Natural killer cell treated with Interleukin-12 subunit alpha and Interleukin-12 subunit beta and Interleukin-15 and Interleukin-18, amount 100 ng/mL, for 72 hours (primary cell): ENCODE measurements around the gene CFAP210. TPM values are rescaled to one million over a fixed set of nuclear protein-coding genes. Genes with fewer than 3 reads are reported as not detected.
"Not testable (repeated sequence)": the region's sequence is repeated elsewhere in the genome, so short reads cannot be mapped to it uniquely, and the experiment has no call there.

Experiments
- ATAC-seq, 2 donors: fragments of 150-1000 bp; cut with Tn5 transposase in 1 of 2; sonication (Bioruptor Pico), chemical (Tn5 transposase) in 1 of 2; 2 replicates each; pipeline ENCODE4 v1.10.0; 2021
- DNase-seq: peaks from one replicate; pipeline ENCODE4 v3.0.0; 2022; ENCODE audit warnings: low spot score
- H3K27ac Mint-ChIP-seq, 2 donors: 1 replicate in 1 of 2; 2 replicates in 1 of 2; pipeline ENCODE4 v1.8.0; 2022; ENCODE audit warnings: mixed read lengths in 2 of 2, mild to moderate bottlenecking in 1 of 2, moderate library complexity in 1 of 2
- H3K27me3 Mint-ChIP-seq, 2 donors: 1 replicate in 1 of 2; 2 replicates in 1 of 2; pipeline ENCODE4 v1.8.0; 2022; ENCODE audit warnings: mixed read lengths in 2 of 2
- H3K36me3 Mint-ChIP-seq: one replicate; pipeline ENCODE4 v1.8.0; 2022; ENCODE audit warnings: mixed read lengths
- H3K4me1 Mint-ChIP-seq, 2 donors: 1 replicate in 1 of 2; 2 replicates in 1 of 2; pipeline ENCODE4 v1.8.0; 2022; ENCODE audit warnings: low read depth in 2 of 2, mixed read lengths in 2 of 2, mild to moderate bottlenecking in 1 of 2
- H3K4me3 Mint-ChIP-seq: one replicate; pipeline ENCODE4 v1.8.0; 2022; ENCODE audit warnings: mixed read lengths
- H3K9me3 Mint-ChIP-seq: 2 replicates; pipeline ENCODE4 v1.8.0; 2022; ENCODE audit warnings: mixed read lengths
- total RNA-seq, 2 donors: library from RNA; stranded (reverse); gene quantifications; one replicate each; pipeline ENCODE4 v1.2.3, GENCODE V29; 2022

CFAP210 gene
- total RNA-seq, 2 donors from 2014 or later: 0.12 to 0.59 TPM

- no peak overlapping the region for H3K27ac Mint-ChIP-seq
- no peaks in the 10 kb centered on the region for H3K27me3 Mint-ChIP-seq
- no peaks in the 10 kb centered on the region for H3K9me3 Mint-ChIP-seq
- H3K36me3 Mint-ChIP-seq: peaks cover 6% of the 10 kb centered on the region
- ATAC-seq (no peak), DNase-seq (no peak)
- no peak overlapping the region for H3K4me3 Mint-ChIP-seq
- H3K4me1 Mint-ChIP-seq: no peaks in the 10 kb centered on the region
These were observed 10.0 kb upstream of the CFAP210 start for GRCh38 chr2:169704160-169704708.

- H3K27me3 Mint-ChIP-seq: no peaks in the 10 kb centered on the region
- peaks cover 6% of the 10 kb centered on the region for H3K36me3 Mint-ChIP-seq
- no peak overlapping the region for H3K27ac Mint-ChIP-seq
- H3K4me1 Mint-ChIP-seq: no peaks in the 10 kb centered on the region
- DNase-seq: no peak
- no peak for ATAC-seq
- no peaks in the 10 kb centered on the region for H3K9me3 Mint-ChIP-seq
- H3K4me3 Mint-ChIP-seq: no peak overlapping the region
These were observed 8.8 kb upstream of the CFAP210 start for GRCh38 chr2:169702996-169703395.

- not testable (repeated sequence) for DNase-seq, H3K27ac Mint-ChIP-seq, ATAC-seq, H3K9me3 Mint-ChIP-seq, H3K4me3 Mint-ChIP-seq, H3K4me1 Mint-ChIP-seq, H3K27me3 Mint-ChIP-seq, H3K36me3 Mint-ChIP-seq
These were observed 5.0 kb upstream of the CFAP210 start for GRCh38 chr2:169699173-169699572.

- Mint-ChIP-seq H3K4me3 (no peak overlapping the region), H3K36me3 (peaks cover 11% of the 10 kb centered on the region), H3K9me3 (no peaks in the 10 kb centered on the region), H3K4me1 (peaks cover 6 to 19% of the 10 kb centered on the region in 2 donors), H3K27ac (no peak overlapping the region), H3K27me3 (peaks cover 6 to 12% of the 10 kb centered on the region in 2 donors)
- DNase-seq: no peak
- ATAC-seq: no peak
These were observed 2.2 kb upstream of the CFAP210 start for GRCh38 chr2:169696381-169696780.

- Mint-ChIP-seq H3K27me3 (peaks cover 14 to 17% of the 10 kb centered on the region in 2 donors), H3K4me3 (peak overlapping the region; percentile 99), H3K4me1 (peaks cover 6 to 19% of the 10 kb centered on the region in 2 donors), H3K9me3 (no peaks in the 10 kb centered on the region), H3K27ac (peak overlapping the region; percentile 89 to 94), H3K36me3 (peaks cover 17% of the 10 kb centered on the region)
- ATAC-seq: no peak
- DNase-seq: no peak
These were observed 672 bp upstream of the CFAP210 start for GRCh38 chr2:169694894-169695260.

GRCh38 chr2:169693360-169693759 is 845 bp downstream of the CFAP210 start:
- Mint-ChIP-seq H3K27me3 (peaks cover 19 to 20% of the 10 kb centered on the region in 2 donors), H3K9me3 (no peaks in the 10 kb centered on the region), H3K36me3 (peaks cover 18% of the 10 kb centered on the region), H3K4me3 (peak overlapping the region; percentile 99), H3K27ac (peak overlapping the region; percentile 89 to 94), H3K4me1 (peaks cover 6 to 19% of the 10 kb centered on the region in 2 donors)
- no peak for ATAC-seq
- no peak for DNase-seq

- Mint-ChIP-seq H3K27ac (no peak overlapping the region), H3K27me3 (peaks cover 19 to 22% of the 10 kb centered on the region in 2 donors), H3K4me1 (peaks cover 6 to 19% of the 10 kb centered on the region in 2 donors), H3K36me3 (peaks cover 22% of the 10 kb centered on the region), H3K4me3 (no peak overlapping the region), H3K9me3 (no peaks in the 10 kb centered on the region)
- DNase-seq (no peak), ATAC-seq (no peak)
These were observed 1.5 kb downstream of the CFAP210 start for GRCh38 chr2:169692718-169693117.

GRCh38 chr2:169690958-169691357 is 3.2 kb downstream of the CFAP210 start:
- no peak overlapping the region for H3K4me3 Mint-ChIP-seq
- no peak overlapping the region for H3K27ac Mint-ChIP-seq
- peaks cover 19 to 22% of the 10 kb centered on the region in 2 donors for H3K27me3 Mint-ChIP-seq
- H3K36me3 Mint-ChIP-seq: peaks cover 22% of the 10 kb centered on the region
- H3K4me1 Mint-ChIP-seq: peaks cover 6 to 19% of the 10 kb centered on the region in 2 donors
- DNase-seq (no peak), ATAC-seq (no peak)
- H3K9me3 Mint-ChIP-seq: no peaks in the 10 kb centered on the region

GRCh38 chr2:169687943-169688342 is 6.3 kb downstream of the CFAP210 start:
- not testable (repeated sequence) for H3K9me3 Mint-ChIP-seq, H3K27ac Mint-ChIP-seq, ATAC-seq, H3K4me3 Mint-ChIP-seq, DNase-seq
- Mint-ChIP-seq H3K27me3 (peaks cover 16 to 22% of the 10 kb centered on the region in 2 donors), H3K4me1 (peaks cover 12 to 21% of the 10 kb centered on the region in 2 donors), H3K36me3 (peaks cover 22% of the 10 kb centered on the region)

GRCh38 chr2:169686825-169687224 is 7.4 kb downstream of the CFAP210 start:
- ATAC-seq, H3K4me3 Mint-ChIP-seq, H3K27ac Mint-ChIP-seq, DNase-seq, H3K9me3 Mint-ChIP-seq: not testable (repeated sequence)
- Mint-ChIP-seq H3K27me3 (peaks cover 11 to 20% of the 10 kb centered on the region in 2 donors), H3K36me3 (peaks cover 20% of the 10 kb centered on the region), H3K4me1 (peaks cover 17 to 30% of the 10 kb centered on the region in 2 donors)

GRCh38 chr2:169684712-169685111 is 9.5 kb downstream of the CFAP210 start:
- Mint-ChIP-seq H3K27ac (peak overlapping the region in 1 of 2 donors; percentile 96), H3K36me3 (peaks cover 14% of the 10 kb centered on the region), H3K4me1 (peaks cover 17 to 30% of the 10 kb centered on the region in 2 donors), H3K4me3 (peak overlapping the region; percentile 37)
- H3K27me3 Mint-ChIP-seq, H3K9me3 Mint-ChIP-seq, ATAC-seq, DNase-seq: not testable (repeated sequence)

GRCh38 chr2:169684135-169684565 is 10.1 kb downstream of the CFAP210 start:
- no peaks in the 10 kb centered on the region for H3K9me3 Mint-ChIP-seq
- no peak for ATAC-seq
- peak overlapping the region; percentile 87 to 96 for H3K27ac Mint-ChIP-seq
- DNase-seq: no peak
- H3K36me3 Mint-ChIP-seq: peaks cover 14% of the 10 kb centered on the region
- H3K4me1 Mint-ChIP-seq: peaks cover 17 to 30% of the 10 kb centered on the region in 2 donors
- peaks cover 4 to 8% of the 10 kb centered on the region in 2 donors for H3K27me3 Mint-ChIP-seq
- peak overlapping the region; percentile 74 for H3K4me3 Mint-ChIP-seq

GRCh38 chr2:169683425-169684134 is 10.6 kb downstream of the CFAP210 start:
- Mint-ChIP-seq H3K4me1 (peaks cover 17 to 30% of the 10 kb centered on the region in 2 donors), H3K27me3 (peaks cover 2 to 4% of the 10 kb centered on the region in 2 donors), H3K4me3 (peak overlapping the region; percentile 74), H3K36me3 (peaks cover 10% of the 10 kb centered on the region), H3K9me3 (no peaks in the 10 kb centered on the region), H3K27ac (peak overlapping the region; percentile 87 to 96)
- DNase-seq: no peak
- ATAC-seq: peak; percentile 79 to 84

GRCh38 chr2:169683054-169683424 is 11.2 kb downstream of the CFAP210 start:
- Mint-ChIP-seq H3K27ac (peak overlapping the region; percentile 87 to 96), H3K4me3 (peak overlapping the region; percentile 74), H3K4me1 (peaks cover 17 to 30% of the 10 kb centered on the region in 2 donors), H3K27me3 (peaks cover 0 to 2% of the 10 kb centered on the region in 2 donors), H3K36me3 (peaks cover 4% of the 10 kb centered on the region), H3K9me3 (no peaks in the 10 kb centered on the region)
- peak; percentile 92 to 94 for ATAC-seq
- DNase-seq: no peak
